ENCODE measurements around the gene PRKCA. TPM values are rescaled to one million over a fixed set of nuclear protein-coding genes. Genes with fewer than 3 reads are reported as not detected.

PRKCA gene
- total RNA-seq, 1 experiment from 2014 or later: 20.7 TPM

GRCh38 chr17:66837885-66838665 lies 535.7 kb downstream of the PRKCA start:
- DNase-seq (ENCODE audit: unreplicated experiment): no peak
- H3K27ac Mint-ChIP-seq (ENCODE audit: low read depth, unreplicated experiment): no peak overlapping the region
- TF ChIP-seq CTCF (IDR thresholded peaks at IDR 0.05; ENCODE audit: unreplicated experiment): no peak
- no TSS peak for BruUV-seq (replicated peaks)
- no peaks in the 10 kb centered on the region for H3K36me3 Mint-ChIP-seq (ENCODE audit: insufficient read depth, unreplicated experiment)
- CTCF ChIA-PET: interaction anchor here (0.9 kb wide), 1 partner anchor 110 kb away, joined by 3 read pairs; no protein-coding TSS in a partner anchor
- H3K4me1 Mint-ChIP-seq (ENCODE audit: insufficient read depth, unreplicated experiment): no peaks in the 10 kb centered on the region
- POLR2A ChIA-PET: no interaction called here
- peaks cover 24% of the 10 kb centered on the region for H3K27me3 Mint-ChIP-seq (ENCODE audit: insufficient read depth, unreplicated experiment)
- intact Hi-C loops (cut with micrococcal nuclease): no loop called here
- H3K9me3 Mint-ChIP-seq (ENCODE audit: unreplicated experiment): no peaks in the 10 kb centered on the region
- no peak overlapping the region for H3K4me3 Mint-ChIP-seq (ENCODE audit: unreplicated experiment)

GRCh38 chr17:66839616-66840015 lies 537.2 kb downstream of the PRKCA start:
- Mint-ChIP-seq H3K9me3 (ENCODE audit: unreplicated experiment) (no peaks in the 10 kb centered on the region), H3K36me3 (ENCODE audit: insufficient read depth, unreplicated experiment) (no peaks in the 10 kb centered on the region), H3K4me1 (ENCODE audit: insufficient read depth, unreplicated experiment) (no peaks in the 10 kb centered on the region), H3K27me3 (ENCODE audit: insufficient read depth, unreplicated experiment) (peaks cover 24% of the 10 kb centered on the region), H3K27ac (ENCODE audit: low read depth, unreplicated experiment) (no peak overlapping the region), H3K4me3 (ENCODE audit: unreplicated experiment) (no peak overlapping the region)
- intact Hi-C loops (cut with micrococcal nuclease): loop anchor here (1.0 kb wide), 1 partner anchor 19 kb away; no protein-coding TSS in a partner anchor
- ChIA-PET POLR2A (interaction anchor here (0.7 kb wide), 1 partner anchor 355 kb away, joined by 3 read pairs; no protein-coding TSS in a partner anchor), CTCF (no interaction called here)
- BruUV-seq (replicated peaks): no TSS peak
- no peak for DNase-seq (ENCODE audit: unreplicated experiment)
- TF ChIP-seq CTCF (IDR thresholded peaks at IDR 0.05; ENCODE audit: unreplicated experiment): no peak

- intact Hi-C loops (cut with micrococcal nuclease): no loop called here
- Mint-ChIP-seq H3K36me3 (ENCODE audit: insufficient read depth, unreplicated experiment) (no peaks in the 10 kb centered on the region), H3K4me3 (ENCODE audit: unreplicated experiment) (no peak overlapping the region), H3K27ac (ENCODE audit: low read depth, unreplicated experiment) (no peak overlapping the region), H3K27me3 (ENCODE audit: insufficient read depth, unreplicated experiment) (peaks cover 26% of the 10 kb centered on the region), H3K4me1 (ENCODE audit: insufficient read depth, unreplicated experiment) (no peaks in the 10 kb centered on the region), H3K9me3 (ENCODE audit: unreplicated experiment) (no peaks in the 10 kb centered on the region)
- TF ChIP-seq CTCF (IDR thresholded peaks at IDR 0.05; ENCODE audit: unreplicated experiment): no peak
- ChIA-PET POLR2A (no interaction called here), CTCF (no interaction called here)
- BruUV-seq (replicated peaks): no TSS peak
- no peak for DNase-seq (ENCODE audit: unreplicated experiment)
Observed at GRCh38 chr17:66840061-66840460, 537.6 kb downstream of the PRKCA start.

- ChIA-PET POLR2A (no interaction called here), CTCF (no interaction called here)
- intact Hi-C loops (cut with micrococcal nuclease): no loop called here
- Mint-ChIP-seq H3K36me3 (ENCODE audit: insufficient read depth, unreplicated experiment) (no peaks in the 10 kb centered on the region), H3K27ac (ENCODE audit: low read depth, unreplicated experiment) (no peak overlapping the region), H3K27me3 (ENCODE audit: insufficient read depth, unreplicated experiment) (peaks cover 36% of the 10 kb centered on the region), H3K4me3 (ENCODE audit: unreplicated experiment) (no peak overlapping the region), H3K4me1 (ENCODE audit: insufficient read depth, unreplicated experiment) (no peaks in the 10 kb centered on the region), H3K9me3 (ENCODE audit: unreplicated experiment) (no peaks in the 10 kb centered on the region)
- DNase-seq (ENCODE audit: unreplicated experiment): peak; percentile 13
- no TSS peak for BruUV-seq (replicated peaks)
- no peak for TF ChIP-seq CTCF (IDR thresholded peaks at IDR 0.05; ENCODE audit: unreplicated experiment)
Observed at GRCh38 chr17:66841328-66841727, 538.9 kb downstream of the PRKCA start.

All from MCF 10A (cell line).